ENCODE data around the gene NCAM2. TPM values are rescaled to one million over a fixed set of nuclear protein-coding genes. Genes with fewer than 3 reads are reported as not detected.

Gene NCAM2
- total RNA-seq, 1 donor from 2014 or later, result 2.8 TPM

DNA sequence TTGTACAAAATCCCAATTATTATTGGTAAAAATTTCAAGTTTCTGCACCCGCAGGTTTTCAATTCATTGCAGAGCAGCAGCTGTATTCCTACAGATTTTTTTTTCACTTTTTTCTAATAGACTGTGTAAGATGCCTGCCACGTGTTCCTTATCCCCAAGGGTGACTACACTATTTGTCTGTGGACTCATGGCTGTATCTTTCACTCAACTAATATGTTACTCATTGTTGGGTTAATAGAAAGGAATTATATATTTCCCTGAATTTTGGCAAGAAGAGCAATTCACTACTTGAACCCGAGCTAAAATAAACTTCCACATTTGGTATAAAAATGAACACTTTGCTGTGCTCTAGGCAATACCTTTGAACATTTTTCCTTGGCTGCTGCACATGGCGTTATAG is 158.7 kb downstream of the NCAM2 start:
- intact Hi-C loops (cut with DNase I), result no loop called here
- DNase-seq (ENCODE audit: low spot score), result no peak

DNA sequence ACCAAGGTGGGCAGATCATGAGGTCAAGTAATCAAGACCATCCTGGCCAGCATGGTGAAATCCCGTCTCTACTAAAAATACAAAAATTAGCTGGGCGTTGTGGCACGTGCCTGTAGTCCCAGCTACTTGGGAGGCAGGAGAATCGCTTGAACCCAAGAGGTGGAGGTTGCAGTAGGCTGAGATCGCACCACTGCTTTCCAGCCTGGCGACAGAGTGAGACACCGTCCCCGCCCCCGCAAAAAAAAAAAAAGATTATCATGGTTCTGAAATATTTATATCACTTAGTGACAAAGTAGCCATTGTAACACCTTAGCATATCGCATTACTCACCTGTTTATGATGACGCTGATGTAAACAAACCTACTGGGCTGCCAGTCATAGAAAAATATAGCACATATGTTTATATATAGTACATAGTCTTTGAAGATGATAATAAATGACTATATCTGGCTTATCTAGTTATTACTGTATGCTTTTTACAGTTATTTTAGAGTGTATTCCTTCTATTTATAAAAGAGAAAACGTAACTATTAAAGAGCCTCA is 160.2 kb downstream of the NCAM2 start:
- no peak for DNase-seq (ENCODE audit: low spot score)
- intact Hi-C loops (cut with DNase I), result no loop called here

DNA sequence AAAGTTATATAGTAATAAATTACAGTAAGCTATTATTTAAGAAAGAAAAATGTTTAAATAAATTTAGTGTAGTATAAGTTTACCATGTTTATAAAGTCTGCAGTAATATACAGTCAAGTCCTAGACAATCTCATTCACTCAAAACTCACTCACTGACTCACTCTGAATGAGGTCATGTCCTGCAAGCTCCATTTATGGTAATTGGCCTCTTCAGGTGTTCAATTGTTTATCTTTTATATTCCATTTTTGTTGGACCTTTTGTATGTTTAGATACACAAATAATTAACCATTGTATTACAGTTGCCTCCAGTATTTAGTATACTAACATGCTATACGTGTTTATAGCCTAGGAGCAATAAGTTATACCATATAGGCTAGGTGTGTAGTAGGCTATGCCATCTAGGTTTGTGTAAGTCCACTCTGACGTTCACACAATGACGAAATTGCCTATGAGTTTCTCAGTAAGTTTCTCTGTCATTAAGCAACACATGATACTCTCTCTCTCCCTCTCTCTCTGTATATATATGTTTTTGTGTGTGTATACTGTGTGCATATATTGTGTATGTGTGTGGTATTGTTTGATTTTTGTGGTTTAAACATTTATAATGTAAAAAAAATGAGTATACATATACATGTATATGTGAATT is 161.2 kb downstream of the NCAM2 start:
- intact Hi-C loops (cut with DNase I), result no loop called here
- no peak for DNase-seq (ENCODE audit: low spot score)

- intact Hi-C loops (cut with DNase I), result no loop called here
- no peak for DNase-seq (ENCODE audit: low spot score)
Observed at GRCh38 chr21:21162786-21163185, 164.6 kb downstream of the NCAM2 start.

DNA sequence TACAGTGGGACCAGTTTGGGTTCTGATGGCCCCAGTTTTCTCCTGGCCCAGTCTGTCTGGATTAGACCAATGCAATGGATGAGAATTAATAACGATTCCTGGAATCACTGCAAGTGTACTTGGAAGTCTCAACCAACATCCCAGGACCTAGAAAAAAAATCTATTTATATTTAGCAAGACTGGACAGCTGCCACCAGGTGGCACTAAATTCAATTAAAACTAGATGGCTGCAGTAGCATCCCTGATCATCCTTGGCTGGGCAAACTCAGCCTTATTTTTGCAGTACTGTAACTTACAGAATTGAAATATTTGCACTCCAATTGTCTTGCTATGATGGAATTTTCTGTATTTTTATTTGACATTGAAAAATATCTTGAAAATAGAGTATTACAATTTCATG is 165.7 kb downstream of the NCAM2 start:
- intact Hi-C loops (cut with DNase I), result no loop called here
- DNase-seq (ENCODE audit: low spot score), result no peak

GRCh38 chr21:21165063-21165645 is 166.9 kb downstream of the NCAM2 start:
- DNase-seq (ENCODE audit: low spot score), result no peak
- intact Hi-C loops (cut with DNase I), result no loop called here

DNA sequence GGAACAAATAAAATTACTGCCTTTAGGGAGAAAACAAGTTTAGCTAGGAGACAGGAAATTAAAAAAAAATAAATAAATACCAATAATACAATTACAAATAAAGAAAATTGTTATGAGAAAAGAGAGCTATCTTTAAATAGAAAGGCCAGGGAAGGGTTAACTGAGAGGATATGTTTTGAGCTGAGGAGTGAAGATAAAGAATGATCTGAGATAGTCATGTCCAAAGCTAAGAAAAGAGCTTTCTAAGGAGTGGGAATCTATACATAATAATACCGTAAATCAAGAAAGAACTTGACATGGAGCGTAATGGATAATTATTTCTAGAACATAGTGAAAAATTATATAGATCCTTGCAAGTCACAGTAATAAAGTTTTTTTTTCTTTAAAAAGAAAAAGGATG is 176.5 kb downstream of the NCAM2 start:
- intact Hi-C loops (cut with DNase I), result no loop called here
- no peak for DNase-seq (ENCODE audit: low spot score)

DNA sequence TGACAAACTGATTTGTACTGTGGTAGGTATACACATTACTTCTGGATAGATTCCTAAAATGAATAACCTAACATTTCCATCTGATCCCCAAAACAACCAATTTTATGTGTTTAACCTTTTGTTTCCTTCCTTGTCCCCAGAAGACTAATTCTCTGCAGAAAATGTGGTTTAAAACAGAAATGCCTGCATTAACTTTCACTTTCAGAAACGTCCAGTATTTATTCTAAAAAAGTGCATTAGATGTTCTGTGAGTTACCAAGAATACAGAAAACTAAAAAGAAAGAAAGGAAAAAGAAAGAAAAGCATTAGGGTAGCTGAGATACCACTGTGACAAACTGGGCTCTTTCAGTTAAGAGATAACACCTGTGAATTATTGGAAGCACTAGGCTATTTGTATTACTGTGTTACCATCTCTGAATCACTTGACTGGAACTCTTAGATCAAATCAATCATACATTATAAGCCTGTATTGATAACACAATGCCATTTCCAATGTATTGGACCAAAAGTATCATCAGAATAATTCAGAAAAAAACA is 177.7 kb downstream of the NCAM2 start:
- intact Hi-C loops (cut with DNase I), result no loop called here
- DNase-seq (ENCODE audit: low spot score), result no peak

DNA sequence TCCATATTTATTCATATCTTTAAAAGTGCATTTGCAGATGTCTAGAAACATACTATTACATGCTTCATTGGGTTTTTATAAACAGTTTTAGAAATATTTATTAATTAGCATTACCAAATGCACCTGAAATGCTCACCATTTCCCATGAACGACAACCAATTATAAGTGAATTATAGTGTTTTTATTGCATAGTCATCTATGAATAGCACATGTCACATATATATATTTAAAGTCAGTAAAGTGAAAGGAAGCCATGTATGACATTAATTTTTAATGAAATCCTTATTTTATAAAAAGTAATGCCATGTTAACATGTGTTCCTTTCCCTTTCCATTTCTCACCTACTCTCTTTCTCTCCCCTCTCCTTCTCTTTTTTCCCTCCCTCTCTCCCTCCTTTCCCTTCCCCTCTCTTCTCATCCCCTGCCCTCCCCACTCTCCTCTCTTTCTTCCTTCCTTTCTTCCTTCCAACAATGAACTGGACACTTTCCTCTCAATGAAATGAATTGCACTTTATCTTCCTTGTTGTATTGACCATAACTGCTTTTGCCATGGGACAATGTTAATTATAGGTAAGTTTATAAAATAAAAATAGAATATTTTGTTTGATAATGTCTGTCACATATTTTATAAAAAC is 179.3 kb downstream of the NCAM2 start:
- DNase-seq (ENCODE audit: low spot score), result no peak
- intact Hi-C loops (cut with DNase I), result no loop called here

- no peak for DNase-seq (ENCODE audit: low spot score)
- intact Hi-C loops (cut with DNase I), result no loop called here
Observed at GRCh38 chr21:21179619-21180298, 181.6 kb downstream of the NCAM2 start.

DNA sequence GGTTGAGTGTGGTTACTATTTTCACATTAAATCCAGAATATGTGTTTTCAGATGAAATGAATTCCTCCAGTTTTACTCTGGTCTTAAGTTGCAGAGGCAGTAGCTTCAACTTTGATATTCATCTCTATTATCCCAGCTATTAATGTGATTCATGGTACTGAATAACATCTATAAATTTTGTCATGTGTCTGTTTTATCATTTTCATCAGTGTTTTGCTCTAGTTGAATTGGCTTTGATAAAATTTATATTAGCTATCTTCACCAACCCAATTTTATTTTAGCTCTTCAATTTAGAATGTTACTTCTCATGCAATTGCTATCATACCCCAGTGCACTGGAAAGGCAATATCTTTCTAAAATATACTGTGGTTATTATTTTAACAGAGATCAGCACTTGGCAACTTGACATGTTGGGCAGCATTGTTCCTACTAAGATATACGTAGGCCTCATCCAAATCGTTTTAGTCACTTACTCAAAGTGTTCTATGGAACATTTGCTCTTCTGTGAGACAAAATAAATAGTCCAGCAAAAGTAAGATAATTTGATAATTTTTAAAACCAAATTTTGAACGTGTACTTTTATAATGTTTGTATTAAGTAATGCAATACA is 184.3 kb downstream of the NCAM2 start:
- intact Hi-C loops (cut with DNase I), result no loop called here
- no peak for DNase-seq (ENCODE audit: low spot score)

- intact Hi-C loops (cut with DNase I), result no loop called here
- no peak for DNase-seq (ENCODE audit: low spot score)
Observed at GRCh38 chr21:21183092-21183491, 184.9 kb downstream of the NCAM2 start.

DNA sequence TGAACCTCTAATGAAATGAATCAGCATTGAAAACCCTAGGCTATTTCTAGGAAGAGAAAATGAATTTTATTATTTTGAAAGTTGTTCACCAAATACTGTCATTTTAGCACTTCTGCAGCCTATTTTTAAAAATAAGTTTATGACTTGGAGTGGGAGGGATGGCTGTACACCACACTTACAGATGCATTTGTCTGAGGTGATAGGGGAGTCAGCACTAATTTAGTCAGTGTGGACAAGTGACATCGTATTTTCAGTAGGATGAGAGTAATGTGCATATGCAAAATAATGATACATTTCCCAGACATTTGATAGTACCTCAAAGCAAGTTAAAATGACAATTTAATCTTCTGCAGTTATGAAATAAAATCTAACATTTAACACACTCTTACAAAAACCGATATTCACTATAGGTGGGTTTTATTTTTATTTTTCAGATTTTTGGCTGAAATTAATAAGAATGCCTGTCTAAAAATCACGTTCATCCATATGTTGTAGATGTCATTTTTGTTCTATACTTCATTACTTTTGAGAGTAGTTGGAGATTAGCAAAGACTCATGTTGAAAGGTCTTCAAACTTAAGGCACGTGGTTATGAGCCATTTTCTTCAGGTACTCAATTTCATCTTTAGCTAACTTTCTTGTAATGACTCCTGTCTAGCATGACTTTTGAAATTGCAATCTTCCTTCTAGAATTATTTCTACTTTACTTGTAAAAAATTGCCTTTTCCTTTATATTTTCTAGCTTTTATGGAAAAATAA is 186.7 kb downstream of the NCAM2 start:
- intact Hi-C loops (cut with DNase I), result no loop called here

DNA sequence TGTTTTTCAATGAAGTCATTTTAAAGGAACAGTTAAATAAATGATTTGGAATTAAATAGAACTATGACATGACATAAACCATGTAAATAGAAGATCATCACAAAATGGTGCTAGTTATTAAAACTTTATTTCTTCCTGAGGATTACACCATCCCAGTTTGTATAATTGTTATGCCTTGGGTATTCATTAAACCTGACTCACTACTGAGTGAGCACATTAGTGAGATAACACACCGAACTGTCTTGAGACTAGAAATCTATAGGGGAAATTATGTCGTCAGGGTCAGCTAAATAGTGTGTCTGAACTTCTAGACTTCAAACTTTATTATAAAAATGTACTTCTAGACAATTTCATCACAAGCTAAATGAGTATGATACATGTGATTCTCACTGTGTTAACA is 189.4 kb downstream of the NCAM2 start:
- DNase-seq (ENCODE audit: low spot score), result no peak
- intact Hi-C loops (cut with DNase I), result no loop called here

More for the DNA sequence above, 186.7 kb downstream of the NCAM2 start:
- DNase-seq (ENCODE audit: low spot score), result no peak

GRCh38 chr21:21188513-21189195 is 190.4 kb downstream of the NCAM2 start:
- intact Hi-C loops (cut with DNase I), result no loop called here
- DNase-seq (ENCODE audit: low spot score), result no peak

DNA sequence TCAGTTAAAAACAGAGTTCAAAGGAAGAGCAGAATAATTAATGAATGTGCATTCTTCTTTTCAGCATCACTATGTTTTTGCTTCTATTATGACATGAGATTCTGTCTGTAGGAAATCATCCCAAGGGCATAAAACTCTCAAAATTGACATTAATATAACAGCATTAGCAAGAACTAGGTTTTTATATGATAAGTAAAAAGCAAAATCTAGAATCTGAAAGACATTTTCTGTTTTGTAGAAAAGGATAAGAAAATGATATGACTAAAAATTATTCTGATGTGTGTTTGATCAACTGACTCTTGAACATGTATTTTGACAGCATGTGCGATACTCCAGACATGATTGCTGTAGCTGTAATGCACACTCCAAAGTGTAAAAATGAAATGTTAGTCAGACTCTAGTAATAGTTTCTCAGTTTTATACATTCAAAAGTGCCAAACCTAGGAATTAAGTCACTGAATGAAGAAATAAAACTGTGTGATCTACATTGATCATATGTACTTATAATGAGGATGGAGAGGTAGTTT is 197.3 kb downstream of the NCAM2 start:
- no peak for DNase-seq (ENCODE audit: low spot score)
- intact Hi-C loops (cut with DNase I), result no loop called here

DNA sequence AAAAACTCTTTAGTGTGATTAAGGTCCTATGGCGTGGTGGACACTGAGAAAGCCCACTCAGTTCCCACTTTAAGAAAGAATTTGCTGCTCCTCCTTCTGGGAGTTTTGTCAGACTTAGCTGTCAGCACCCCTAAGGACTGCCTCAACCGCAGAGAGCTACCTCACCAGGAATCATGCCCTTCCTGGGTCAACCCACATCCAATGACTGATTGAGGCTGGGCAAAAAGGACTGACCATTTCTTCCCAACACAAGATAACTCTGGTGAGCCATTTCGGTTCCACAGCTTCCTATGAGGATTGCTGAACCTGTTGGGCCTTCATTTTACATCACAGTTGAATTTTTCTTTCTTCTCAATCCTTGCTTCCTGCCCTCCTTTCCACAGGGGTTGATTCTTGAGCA is 197.9 kb downstream of the NCAM2 start:
- intact Hi-C loops (cut with DNase I), result no loop called here
- DNase-seq (ENCODE audit: low spot score), result no peak

DNA sequence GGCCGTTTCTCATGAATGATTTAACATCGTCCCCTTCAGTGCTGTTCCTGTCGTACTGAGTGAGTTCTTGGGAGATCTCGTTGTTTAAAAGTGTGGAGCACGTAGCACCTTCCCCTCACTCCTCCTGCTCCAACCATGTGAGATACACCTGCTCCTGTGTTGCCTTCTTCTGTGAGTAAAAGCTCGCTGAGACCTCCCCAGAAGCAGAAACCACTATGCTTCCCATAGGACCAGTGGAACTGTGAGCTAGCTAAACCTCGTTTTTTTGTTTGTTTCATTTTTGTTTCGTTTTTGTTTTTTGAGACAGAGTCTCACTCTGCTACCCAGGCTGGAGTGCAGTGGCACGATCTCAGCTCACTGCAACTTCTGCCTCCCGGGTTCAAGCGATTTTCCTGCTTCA is 198.6 kb downstream of the NCAM2 start:
- DNase-seq (ENCODE audit: low spot score), result no peak
- intact Hi-C loops (cut with DNase I), result no loop called here

Measured in cardiac septum (tissue), 1 donor.